NCI-H128 (cell line): ENCODE measurements around the gene TIMM10B.
A peak's percentile ranks its signal among the peaks of the same experiment; 100 is the strongest.

ENCODE experiments used
- DNase-seq: peaks from one replicate; lab custom pipeline; 2025; ENCODE audit not compliant: unreplicated experiment; lab: John Stamatoyannopoulos, UW

TIMM10B gene

GRCh38 chr11:6481012-6481923 lies at the start of gene TIMM10B, which contains the start of gene ARFIP2:
TIMM10B (plus strand) TSS chr11:6481501; CDS start chr11:6481517, 16 bp downstream.
ARFIP2 (minus strand) TSS chr11:6481331; CDS start chr11:6480421, 910 bp downstream.
- DNase-seq, result peak; percentile 95

- no peak for DNase-seq
These were observed 49.4 kb upstream of the TIMM10B start for GRCh38 chr11:6431861-6432260.

GRCh38 chr11:6433998-6434660 lies 47.2 kb upstream of the TIMM10B start:
- DNase-seq, result no peak

DNA sequence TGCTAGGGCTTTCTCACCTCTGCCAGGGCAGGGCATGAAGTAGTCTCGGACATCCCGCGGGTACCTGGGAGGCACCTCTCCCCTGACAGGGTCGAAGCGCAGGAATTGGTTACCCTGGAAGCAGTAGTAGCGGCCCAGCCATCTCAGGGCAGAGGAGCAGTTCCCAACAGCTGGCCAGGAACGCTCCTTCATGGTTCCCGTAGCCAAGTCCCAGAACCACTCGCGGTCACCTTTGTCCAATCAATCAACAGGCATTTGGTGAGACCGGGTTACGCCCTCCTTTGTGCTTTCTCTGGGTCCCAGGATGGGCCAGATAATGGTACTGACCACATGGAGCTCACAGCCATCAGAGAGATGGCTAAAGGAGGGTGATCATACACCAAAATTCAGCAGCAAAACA lies 43.9 kb upstream of the TIMM10B start:
- no peak for DNase-seq

DNA sequence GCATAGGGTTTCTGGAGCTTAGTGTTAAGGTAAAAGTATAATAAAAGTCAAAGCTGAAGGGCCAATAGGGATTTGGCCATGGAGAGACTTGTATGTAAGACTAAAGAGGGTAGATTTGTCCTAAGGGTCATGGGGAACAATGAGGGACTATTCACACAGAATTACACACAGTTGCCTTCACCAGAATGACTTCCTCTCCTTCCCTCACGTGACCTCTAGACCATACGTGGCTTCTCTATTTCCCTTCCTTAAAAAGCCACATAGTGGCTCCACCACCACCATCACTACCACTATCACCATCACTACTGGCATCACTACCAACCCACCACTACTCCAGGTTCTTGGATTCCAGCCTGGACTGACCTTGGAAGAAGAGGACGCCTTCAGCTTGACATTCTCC lies 43.3 kb upstream of the TIMM10B start:
- DNase-seq, result no peak

DNA sequence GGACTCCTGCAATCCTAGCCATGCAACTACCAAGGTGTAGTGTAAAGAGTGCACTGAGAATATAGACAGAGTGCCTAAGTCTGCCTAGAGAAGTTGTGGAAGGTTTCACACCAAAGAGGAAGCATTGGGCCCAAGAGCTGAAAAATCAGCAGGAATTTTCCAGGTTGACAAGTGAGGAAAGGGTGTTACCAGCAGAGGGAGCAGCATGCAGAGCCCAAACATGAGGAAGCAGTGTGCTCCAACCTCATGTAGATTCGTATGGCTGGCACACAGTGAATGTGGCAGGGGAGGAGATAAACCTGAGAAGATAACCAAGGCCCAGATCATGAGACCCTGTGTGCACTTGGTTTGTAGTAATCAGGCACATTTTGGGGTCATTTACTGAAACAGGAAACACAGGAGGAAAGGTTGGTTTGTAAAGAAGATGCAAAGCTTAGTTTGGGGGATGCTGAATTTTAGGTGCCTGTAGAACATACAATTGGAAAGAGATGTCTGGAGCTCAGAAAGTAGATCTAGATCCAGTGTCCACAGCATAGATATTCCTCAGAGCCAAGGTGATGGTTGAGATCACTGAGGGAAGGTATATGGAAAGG lies 42.2 kb upstream of the TIMM10B start:
- peak; percentile 36 for DNase-seq

DNA sequence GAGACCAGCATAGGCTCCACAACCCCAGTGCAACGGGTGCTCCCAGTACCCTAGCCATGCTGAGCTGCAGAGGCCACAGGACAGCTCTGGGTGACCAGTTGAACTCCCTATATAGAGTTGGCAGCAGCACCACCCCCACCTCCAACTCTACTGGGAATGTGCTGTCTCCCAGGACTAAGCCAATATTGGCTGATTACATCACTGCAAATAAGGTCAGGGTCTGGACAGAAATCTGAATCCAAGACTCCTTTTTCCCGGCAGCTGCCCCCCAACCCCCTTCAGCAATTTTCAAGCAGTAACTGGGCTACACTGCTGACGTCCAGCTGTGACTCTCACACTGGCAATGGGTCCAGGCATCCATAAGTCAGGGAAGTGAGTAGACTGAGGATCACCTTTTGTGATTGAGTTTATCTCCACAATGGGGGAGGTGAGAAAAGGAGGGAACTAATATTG lies 40.4 kb upstream of the TIMM10B start, which contains the start of gene HPX:
TSS of gene HPX (minus strand) at position 82 of the 453 bp plus-strand sequence. CDS start at position 58, 24 bp downstream.
- no peak for DNase-seq

DNA sequence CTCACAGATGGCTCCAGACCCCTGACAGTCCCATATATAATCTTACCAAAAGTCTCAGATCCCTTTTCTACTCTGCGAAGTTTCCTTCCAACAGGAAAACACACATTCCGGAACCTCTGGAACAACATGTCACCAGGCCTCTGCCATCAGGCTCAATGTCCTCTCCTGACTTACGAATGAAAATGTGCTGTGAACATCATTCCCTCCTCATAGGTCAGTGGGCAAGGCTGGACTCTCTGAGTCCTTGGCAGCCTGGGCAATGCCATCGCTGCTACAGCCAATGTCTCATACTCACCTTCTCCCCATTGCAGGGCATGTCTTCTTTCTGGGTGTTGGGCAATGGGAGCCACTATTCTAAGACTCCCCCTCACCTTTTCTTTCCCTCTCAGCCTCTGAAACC lies 38.9 kb upstream of the TIMM10B start:
- no peak for DNase-seq

GRCh38 chr11:6443269-6444003 lies 37.9 kb upstream of the TIMM10B start:
- DNase-seq, result no peak

GRCh38 chr11:6448574-6448973 lies 32.7 kb upstream of the TIMM10B start:
- no peak for DNase-seq

GRCh38 chr11:6452219-6452618 lies 29.1 kb upstream of the TIMM10B start:
- no peak for DNase-seq

DNA sequence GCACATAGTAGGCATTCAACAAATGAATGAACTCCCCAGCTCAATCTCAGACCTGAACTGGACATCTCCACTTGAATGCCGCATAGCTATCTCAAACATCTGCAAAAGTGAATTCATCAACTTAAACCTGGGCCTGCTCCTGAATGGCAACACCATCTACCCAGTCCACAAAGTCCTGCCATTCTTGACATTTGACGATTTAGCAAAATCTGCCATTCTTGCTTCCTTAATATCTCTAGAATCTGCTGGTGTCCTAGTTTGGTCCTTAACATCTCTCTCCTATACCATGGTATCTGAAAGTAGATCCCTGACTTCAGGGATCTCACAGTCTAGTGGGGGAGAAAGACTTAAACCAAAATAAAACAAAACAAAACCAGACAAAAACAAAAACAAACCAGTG lies 28.1 kb upstream of the TIMM10B start:
- no peak for DNase-seq

- no peak for DNase-seq
These were observed 26.2 kb upstream of the TIMM10B start for GRCh38 chr11:6455070-6455469.

DNA sequence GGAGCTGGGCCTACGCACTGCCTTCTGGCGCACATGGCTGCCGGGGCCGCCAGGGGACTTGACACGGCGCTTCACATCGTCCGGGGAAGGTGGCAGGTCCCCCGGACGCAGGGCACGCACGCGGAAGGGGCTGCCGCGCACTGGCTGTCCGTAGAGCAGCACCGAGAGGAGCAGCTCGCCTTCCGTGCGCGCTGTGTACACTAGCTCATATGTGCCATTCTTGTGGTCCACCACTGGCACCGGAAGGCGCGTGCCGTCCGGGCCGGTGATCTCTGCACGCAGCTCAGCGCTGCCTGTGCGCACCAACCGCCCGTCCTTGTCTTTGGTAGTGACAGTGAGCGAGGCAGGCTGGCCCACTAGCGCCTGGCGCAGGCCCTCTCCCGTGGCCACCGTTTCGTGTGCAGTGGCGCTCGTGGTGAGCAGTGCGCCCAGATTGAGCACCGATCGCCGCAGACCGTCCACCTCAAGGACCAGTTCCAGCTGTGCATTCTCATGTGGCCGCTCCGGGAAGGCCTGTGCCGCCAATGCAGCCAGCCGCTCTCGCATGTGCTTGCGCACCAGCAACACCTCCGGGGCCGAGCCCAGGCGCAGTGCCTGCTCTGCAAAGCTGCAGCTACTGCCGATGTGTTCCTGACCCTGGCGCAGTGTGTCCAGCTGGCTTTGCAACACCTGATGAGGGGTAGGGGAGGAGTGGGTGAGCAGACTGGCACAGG lies 24.8 kb upstream of the TIMM10B start:
- DNase-seq, result no peak

GRCh38 chr11:6457581-6458320 lies 23.6 kb upstream of the TIMM10B start:
- no peak for DNase-seq

DNA sequence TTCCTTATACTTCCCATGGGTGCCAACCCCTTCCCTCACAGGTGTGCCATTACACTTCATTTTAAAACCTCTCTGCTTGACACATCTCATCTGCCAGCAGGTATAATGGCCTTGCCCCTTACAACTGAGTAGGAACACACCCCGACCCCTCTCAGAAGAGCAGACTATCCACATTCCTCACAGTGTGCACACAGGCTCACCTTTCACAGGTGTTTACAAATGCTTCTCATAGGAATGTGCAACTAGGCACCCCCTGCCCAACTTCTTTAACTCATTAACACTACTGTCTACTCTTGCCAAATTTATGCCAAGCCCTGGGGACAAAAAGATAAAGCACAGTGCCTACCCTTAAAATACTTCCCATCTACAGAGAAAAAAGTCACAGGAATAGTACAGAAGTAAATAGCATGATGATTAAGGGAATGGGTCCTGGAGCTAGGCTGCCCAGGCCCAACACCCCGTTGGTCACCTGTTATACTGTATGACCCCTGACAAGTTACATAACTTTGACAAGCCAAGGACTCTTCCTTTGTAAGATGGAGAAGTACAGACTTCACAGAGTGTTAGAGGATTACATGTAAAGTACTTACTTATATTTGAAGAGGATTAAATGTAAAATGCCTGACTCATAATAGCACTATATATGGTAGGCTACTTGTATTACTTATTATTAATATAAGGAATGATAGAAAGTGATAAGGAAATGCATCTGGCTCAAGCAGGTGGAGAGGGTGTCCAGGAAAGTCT lies 22.8 kb upstream of the TIMM10B start:
- no peak for DNase-seq

GRCh38 chr11:6459099-6459450 lies 22.2 kb upstream of the TIMM10B start:
- no peak for DNase-seq

DNA sequence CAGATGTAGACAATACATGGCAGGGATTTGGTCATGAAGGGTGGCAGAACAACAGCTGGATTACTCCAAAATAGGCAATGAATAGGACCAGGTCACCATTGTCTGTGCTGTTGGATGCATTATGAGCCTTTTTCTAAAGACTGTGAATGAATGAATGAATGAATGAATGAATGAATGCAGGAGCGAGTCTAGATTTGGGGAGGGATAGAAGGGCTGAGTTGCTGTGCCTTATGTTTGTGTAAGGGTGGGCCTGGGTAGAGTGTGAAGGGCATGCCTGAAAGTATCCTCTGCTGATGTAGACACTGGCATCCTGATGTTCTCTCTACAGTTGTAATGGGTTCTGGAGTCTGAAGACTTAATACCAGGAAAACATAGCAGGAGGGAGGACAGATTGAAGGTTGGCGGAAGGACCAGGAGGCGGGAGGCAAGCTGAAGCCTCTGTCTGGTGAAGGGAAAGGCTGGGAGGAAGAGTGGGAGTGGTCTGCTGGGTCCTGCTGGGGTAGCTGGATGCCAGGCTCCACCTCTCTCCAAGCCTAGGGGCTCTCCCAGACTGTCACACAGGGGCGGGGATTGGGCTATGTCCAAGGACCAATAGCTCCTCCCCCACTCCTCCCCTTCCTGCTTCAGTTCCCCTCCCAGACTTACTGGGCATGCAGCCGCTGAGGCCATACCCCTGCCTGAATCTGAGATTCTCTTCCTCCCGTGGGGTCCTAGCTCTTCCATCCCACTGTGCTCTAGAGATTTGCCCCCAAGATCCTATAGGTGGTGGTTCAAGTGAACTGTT lies 12.4 kb upstream of the TIMM10B start:
- DNase-seq, result no peak
